Putamen (tissue), 1 donor: ENCODE results near the gene TMEM9.
A peak's percentile ranks its signal among the peaks of the same experiment; 100 is the strongest.

Source experiments
- DNase-seq: peaks from one replicate; pipeline ENCODE4 v3.0.0-alpha.2; 2016; ENCODE audit warnings: low spot score

The TMEM9 gene

DNA sequence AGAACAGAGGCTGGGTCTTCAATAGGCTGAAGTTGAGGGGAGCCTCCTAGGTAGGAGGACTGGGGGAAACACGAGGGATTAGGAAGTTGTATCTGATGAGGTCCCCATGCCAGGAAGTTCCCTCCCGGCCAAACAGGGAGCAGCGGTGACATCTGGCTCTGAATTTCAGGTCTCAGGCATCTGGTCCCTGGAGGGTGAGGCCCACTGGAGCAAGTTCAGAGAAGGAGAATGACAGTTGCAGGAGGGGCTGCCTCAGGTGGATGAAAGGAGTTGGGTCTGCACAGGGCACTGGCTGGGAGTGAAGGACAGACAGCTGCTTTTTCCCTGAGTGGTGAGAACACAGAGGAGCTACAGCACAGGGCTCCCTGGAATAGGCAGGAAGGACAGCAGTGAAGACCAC lies 9.1 kb downstream of the TMEM9 start:
- DNase-seq: no peak

DNA sequence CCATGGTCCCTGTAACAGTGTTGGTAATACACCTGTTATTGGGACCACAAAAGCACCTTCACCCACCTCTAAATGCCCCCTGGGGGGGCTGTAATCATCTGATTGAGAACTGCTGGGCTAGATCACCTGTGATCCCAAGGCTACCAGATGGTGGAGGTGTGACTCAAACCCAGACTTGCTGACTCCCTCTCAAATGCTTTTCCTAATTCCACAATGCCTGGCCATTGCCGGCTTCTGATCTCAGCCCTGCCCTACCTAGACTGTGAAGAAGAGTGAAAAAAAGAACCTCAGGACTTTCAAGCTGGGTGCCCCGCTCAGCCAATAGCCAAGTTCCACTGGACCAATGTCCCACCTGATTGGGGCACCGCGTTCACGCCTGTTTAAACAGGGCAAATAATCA lies 9.6 kb downstream of the TMEM9 start:
- DNase-seq: no peak

DNA sequence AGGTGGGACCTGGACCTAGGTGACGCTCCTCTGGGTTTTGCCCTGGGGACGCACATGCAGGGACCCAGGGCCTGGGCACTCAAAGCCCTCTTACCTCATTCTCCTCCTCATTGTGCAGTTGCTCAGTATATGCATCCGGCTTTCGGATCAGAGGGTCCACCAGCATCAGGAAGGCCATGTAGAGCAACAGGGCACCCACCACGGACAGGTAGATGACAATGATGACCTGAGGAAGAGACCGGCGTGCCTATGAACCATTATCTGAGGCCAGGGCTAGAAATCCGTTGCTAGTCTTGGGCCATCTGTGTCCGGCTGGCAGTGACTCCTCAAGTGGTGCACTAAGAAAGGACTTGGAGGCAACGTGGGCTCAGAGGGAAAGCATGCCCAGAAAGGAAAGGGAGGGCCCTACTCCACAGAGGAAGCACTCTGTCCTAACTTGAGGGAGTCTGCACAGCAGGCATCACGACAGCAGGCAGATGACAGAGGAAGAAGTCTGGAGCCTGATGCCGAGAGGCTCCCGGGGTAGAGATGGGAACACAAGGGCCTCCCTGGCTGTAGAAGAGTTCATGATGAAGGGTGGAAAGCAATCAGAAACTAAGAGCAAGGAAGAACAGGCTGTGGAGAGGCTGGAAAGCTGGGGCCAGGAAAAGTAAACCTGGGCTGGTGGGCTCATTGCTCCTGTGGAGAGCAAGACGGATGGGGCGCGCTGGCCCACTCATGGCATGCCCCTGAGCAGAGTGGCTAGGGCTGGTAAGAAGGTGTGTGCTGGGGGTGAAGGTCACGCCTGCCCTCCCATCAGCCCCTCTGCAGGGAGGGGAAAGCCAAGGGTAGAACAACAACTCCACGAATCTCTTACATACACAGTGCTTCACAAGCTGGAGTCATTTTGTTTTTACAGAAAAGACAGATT lies 10.3 kb downstream of the TMEM9 start:
- DNase-seq: peak; percentile 6

DNA sequence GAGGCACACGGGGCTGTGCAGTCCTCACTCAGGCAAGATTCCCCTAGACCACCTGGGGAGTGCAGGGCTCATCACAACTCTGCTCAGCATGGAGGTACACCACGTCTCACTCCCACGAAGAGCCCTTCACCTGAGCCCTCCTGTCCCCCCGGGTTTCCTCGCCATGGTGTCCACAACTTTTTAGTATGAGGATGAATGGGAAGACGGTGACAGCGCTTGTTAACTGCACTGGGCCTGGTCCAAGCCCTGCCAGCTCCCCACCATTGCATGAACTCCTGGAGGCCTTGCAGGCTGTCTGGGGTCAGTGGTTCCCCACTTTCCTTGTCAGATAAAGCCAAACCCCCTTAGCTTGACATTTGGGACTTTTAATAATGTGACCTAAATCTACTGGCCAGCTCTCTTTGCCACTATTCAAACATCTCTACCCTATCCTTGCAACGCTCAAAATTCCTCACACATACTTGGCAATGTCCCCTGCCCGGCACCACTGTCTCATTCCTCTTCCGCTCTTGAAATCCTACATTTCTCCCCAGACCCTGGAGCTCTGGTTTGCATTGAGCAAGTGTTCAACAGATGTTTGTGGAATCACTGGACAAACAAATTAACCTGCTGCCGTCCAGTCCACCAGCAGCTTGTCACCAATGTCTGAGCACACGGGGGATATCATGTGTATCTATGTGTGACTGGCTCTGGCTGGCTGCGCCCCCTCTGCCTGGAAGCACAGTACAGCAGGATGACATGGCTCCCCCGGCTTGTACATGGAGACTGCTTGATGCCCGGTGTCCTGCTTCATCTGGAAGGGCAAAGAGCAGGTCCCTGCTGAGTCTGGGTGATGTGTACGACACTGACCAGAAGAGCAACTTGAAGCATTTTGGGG lies 11.2 kb downstream of the TMEM9 start:
- DNase-seq: no peak

- no peak for DNase-seq
These were observed 12.0 kb downstream of the TMEM9 start for GRCh38 chr1:201142011-201142848.

DNA sequence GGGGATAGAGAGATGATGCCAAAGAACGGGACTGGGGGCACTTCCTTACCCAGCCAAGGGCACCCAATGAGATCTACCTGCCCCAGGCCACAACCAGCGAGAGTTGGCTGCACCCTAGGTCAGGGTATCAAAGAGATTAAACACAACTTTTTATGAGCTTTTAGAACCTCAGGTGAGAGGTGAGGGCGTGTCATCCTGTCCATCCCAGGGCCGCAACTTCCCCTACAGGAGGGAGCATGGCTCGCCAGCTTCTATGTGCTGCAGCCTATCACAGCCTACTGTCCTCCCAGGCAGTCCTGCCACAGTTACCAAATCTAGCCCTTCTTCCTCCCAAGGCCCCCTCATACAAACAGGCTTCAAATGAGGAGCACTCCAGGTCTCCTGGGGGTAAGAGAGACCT lies 12.9 kb downstream of the TMEM9 start:
- DNase-seq: no peak

GRCh38 chr1:201140941-201141260 lies 13.4 kb downstream of the TMEM9 start:
- no peak for DNase-seq

DNA sequence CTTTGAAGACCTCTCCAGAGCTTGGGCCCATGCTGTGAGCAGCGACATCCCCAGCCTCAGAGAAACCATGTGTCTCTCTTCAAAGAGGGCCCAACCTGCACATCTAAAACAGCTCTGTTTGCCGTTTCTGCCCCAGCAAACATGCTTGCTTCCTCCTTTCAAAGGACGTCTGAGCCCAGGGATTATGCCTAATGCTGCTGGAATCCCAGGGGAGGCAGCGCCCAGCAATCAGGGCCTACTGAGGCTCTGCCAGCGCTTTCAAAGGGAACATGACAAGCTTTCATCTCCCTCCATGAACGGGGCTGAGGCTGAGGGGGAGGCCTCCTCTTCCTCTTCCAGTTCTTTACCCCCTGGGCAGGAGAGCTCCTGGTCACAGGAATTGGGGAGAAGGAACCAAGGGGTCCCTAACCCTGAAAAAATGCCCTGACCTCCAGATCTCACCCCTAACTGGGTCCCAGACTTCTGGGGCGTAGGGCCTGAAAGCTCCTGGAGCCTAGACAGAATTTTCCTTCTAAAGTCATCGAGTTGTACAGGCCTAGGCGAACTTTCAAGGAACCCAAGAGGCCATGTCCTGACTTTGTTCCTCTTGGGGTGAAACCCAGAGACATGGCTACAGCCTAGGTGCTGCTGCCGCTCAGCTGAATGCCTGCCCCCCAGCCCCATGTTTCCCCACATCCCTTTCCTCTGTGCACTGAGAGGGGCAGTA lies 13.9 kb downstream of the TMEM9 start:
- DNase-seq: no peak

DNA sequence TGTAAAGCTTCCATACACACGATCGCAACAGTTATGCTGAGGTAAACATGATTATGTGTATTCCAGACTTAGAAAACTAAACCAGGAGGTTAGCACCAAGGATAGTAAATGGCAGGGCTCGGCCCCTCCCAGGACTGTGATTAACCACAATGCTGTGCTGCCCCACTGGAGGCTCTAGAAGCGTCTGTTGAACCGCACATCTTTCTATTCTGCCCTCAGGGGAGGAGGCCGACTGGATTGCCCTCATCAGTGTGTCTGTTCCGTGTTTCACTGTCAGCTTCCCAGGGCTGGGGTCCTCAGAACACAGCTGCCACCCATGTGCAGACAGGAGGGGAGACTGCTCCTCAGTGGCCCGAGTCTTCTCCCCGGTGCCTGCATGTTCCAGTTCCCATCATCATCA lies 14.5 kb downstream of the TMEM9 start:
- no peak for DNase-seq

GRCh38 chr1:201139306-201139705 lies 15.0 kb downstream of the TMEM9 start:
- DNase-seq: no peak

- no peak for DNase-seq
These were observed 15.9 kb downstream of the TMEM9 start for GRCh38 chr1:201138311-201138840.

GRCh38 chr1:201137579-201138310 lies 16.5 kb downstream of the TMEM9 start:
- DNase-seq: peak; percentile 53

GRCh38 chr1:201137024-201137392 lies 17.3 kb downstream of the TMEM9 start:
- no peak for DNase-seq

- no peak for DNase-seq
These were observed 17.8 kb downstream of the TMEM9 start for GRCh38 chr1:201136355-201137023.

- no peak for DNase-seq
These were observed 19.9 kb downstream of the TMEM9 start for GRCh38 chr1:201134405-201134804.

DNA sequence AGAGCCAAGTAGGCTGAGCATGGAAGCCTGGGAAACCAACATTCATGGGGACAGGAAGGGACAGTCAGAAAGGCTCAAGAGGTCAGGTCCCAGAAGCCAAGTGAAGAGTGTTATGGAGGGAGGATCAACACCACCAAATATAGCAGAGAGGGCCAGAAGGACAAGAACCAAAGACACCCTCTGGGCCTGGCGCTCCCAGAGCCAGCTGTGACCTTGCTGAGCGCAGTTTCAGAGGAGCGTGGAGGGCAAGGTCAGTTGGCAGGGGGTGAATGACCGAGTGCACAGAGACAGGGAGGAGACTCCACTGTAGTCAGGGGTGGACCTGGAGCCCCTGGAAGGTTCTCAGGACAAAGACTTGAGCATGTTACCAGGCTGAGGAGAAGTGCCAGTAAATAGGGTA lies 22.9 kb downstream of the TMEM9 start:
- DNase-seq: no peak

DNA sequence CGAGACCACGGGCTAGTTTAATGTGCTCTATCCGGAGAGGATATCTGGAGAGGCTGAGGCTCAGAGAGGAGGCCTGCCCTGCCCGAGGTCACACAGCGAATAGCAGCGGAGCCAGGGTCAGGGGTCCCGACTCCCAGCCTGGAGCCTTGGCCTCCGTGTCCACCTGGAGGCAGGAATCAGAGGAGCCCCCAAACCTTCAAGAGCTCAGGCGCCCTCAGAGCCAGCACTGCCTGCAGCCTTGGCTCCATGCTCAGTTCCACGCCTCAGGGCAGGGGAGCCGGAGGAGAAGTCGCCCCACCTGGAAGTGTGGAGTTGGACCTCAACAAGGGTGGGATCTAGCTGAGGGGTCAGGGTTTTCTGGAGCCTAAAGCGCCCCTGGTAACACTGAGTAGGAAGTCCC lies 25.3 kb downstream of the TMEM9 start:
- no peak for DNase-seq

- no peak for DNase-seq
These were observed 25.8 kb downstream of the TMEM9 start for GRCh38 chr1:201128476-201128875.

DNA sequence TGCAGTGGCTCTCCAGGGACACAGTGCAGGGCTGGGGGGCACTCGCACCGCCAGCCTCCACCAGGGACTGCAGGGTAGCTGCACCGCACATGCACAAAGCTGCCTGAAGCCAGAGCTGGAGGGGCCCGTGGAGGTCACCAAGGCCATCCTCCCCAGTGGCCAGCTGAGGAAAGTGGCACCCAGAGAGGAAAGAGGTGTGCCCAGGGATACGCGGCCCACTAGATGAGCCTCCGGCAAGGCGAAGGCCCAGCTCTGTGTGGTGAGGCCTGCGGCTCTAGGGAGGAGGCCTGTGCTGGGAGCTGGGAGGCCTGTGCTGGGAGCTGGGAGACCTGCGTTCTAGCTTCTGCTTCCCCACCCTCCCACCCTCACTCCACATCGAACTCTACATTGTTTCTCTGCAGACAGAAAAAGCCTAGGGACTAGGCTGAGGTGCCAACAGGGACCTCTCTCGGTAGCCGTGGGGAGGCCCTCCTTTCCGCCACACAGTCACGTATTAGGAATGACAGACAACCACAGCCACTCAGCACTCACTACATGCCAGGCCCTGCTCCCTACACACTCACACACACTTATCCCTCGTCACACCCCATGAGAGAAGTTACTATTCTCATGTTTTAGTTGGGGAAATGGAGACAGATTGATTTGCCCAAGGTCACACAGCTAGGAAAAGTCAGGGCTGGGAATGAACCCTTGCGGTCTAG lies 26.4 kb downstream of the TMEM9 start:
- no peak for DNase-seq
